SK-N-SH (cell line): ENCODE results near the gene SH3D21. TPM values are rescaled to one million over a fixed set of nuclear protein-coding genes. Genes with fewer than 3 reads are reported as not detected.

ENCODE experiments used
- CTCF ChIA-PET: fragments of 300-600, 350-600 bp; formaldehyde crosslinking; extraction: SDS; loops from one replicate; lab custom pipeline; 2021; lab: Yijun Ruan, JAX
- POLR2A ChIA-PET: fragments of 350-600 bp; sonication (Branson Sonifier 250); formaldehyde crosslinking; extraction: SDS; loops from one replicate; lab custom pipeline; 2020; ENCODE audit warnings: antibody characterized with exemption, inconsistent platforms; lab: Yijun Ruan, JAX
- DNase-seq: peaks from one replicate; pipeline ENCODE4 v3.0.0; 2012
- H2AFZ ChIP-seq: fragments of 200-600 bp; sonication (generic); 2 replicates; pipeline ENCODE4 v1.8.1; 2016; ENCODE audit warnings: antibody characterized with exemption, mild to moderate bottlenecking, low read depth
- H3F3A ChIP-seq: fragments of 200-600 bp; sonication (generic); replicated peaks from 2 replicates; pipeline ENCODE3; 2016; ENCODE audit warnings: antibody characterized with exemption, mild to moderate bottlenecking; ENCODE audit not compliant: insufficient read depth
- H3K27ac ChIP-seq, 2 experiments: fragments of 200-500 bp in 1 of 2; fragments of 200-600 bp in 1 of 2; sonication (Bioruptor generic) in 1 of 2; sonication (generic), shearing (Covaris generic) in 1 of 2; 2 replicates each; pipeline versions ENCODE4 v1.5.1 to v1.6.1; 2014 to 2016; ENCODE audit warnings: low read depth in 2 of 2, inconsistent platforms in 1 of 2, low read length in 1 of 2, mild to moderate bottlenecking in 1 of 2, mixed read lengths in 1 of 2
- H3K27me3 ChIP-seq: fragments of 200-600 bp; sonication (generic), shearing (Covaris generic); 2 replicates; pipeline ENCODE4 v1.6.1; 2016; ENCODE audit warnings: mixed run types; ENCODE audit not compliant: insufficient read depth
- H3K36me3 ChIP-seq, 2 experiments: fragments of 200-500 bp in 1 of 2; fragments of 200-600 bp in 1 of 2; sonication (Bioruptor generic) in 1 of 2; sonication (generic) in 1 of 2; replicated peaks in 1 of 2; 2 replicates each; pipeline versions ENCODE3 to v1.5.1; 2014 to 2016; ENCODE audit warnings: low read length in 1 of 2, mild to moderate bottlenecking in 1 of 2; ENCODE audit not compliant: insufficient read depth in 2 of 2, control insufficient read depth in 1 of 2
- H3K4me1 ChIP-seq, 2 experiments: fragments of 200-500 bp in 1 of 2; fragments of 200-600 bp in 1 of 2; sonication (Bioruptor generic) in 1 of 2; sonication (generic), shearing (Covaris generic) in 1 of 2; 2 replicates each; pipeline versions ENCODE4 v1.5.1 to v1.6.1; 2014 to 2016; ENCODE audit warnings: low read depth in 1 of 2, low read length in 1 of 2, mixed run types in 1 of 2; ENCODE audit not compliant: insufficient read depth in 2 of 2, control insufficient read depth in 1 of 2
- H3K4me2 ChIP-seq: fragments of 200-600 bp; sonication (generic), shearing (Covaris generic); 2 replicates; pipeline ENCODE4 v1.6.1; 2017; ENCODE audit warnings: mixed run types
- H3K4me3 ChIP-seq, 2 experiments: fragments of 200-500 bp in 1 of 2; fragments of 200-600 bp in 1 of 2; sonication (Bioruptor generic) in 1 of 2; sonication (generic), shearing (Covaris generic) in 1 of 2; 2 replicates each; pipeline versions ENCODE4 v1.5.1 to v1.8.1; 2014 to 2016; ENCODE audit warnings: low read depth in 2 of 2, inconsistent platforms in 1 of 2, low read length in 1 of 2, mild to moderate bottlenecking in 1 of 2, mixed read lengths in 1 of 2, moderate library complexity in 1 of 2
- H3K79me2 ChIP-seq: fragments of 200-600 bp; sonication (generic); 2 replicates; pipeline ENCODE4 v1.8.1; 2017; ENCODE audit warnings: mild to moderate bottlenecking; ENCODE audit not compliant: insufficient read depth
- H3K9ac ChIP-seq: fragments of 200-600 bp; sonication (generic); 2 replicates; pipeline ENCODE4 v1.6.1; 2017; ENCODE audit warnings: mixed run types
- H3K9me2 ChIP-seq: fragments of 200-600 bp; sonication (generic); 2 replicates; pipeline ENCODE4 v1.6.1; 2017; ENCODE audit warnings: mixed run types
- H3K9me3 ChIP-seq: fragments of 200-600 bp; sonication (generic); 2 replicates; pipeline ENCODE4 v1.6.1; 2017; ENCODE audit warnings: mixed run types, mild to moderate bottlenecking, moderate library complexity
- H4K20me1 ChIP-seq: fragments of 200-600 bp; sonication (generic); 2 replicates; pipeline ENCODE4 v1.6.1; 2017; ENCODE audit warnings: mild to moderate bottlenecking, mixed run types; ENCODE audit not compliant: insufficient read depth
- ELF1 ChIP-seq: IDR thresholded peaks from 2 replicates; pipeline ENCODE4 v1.4.0; 2012
- FOXJ3 ChIP-seq: sonication (generic); formaldehyde crosslinking; IDR thresholded peaks from 2 replicates; pipeline ENCODE4 v1.5.1; 2020; ENCODE audit warnings: mild to moderate bottlenecking, missing genetic modification reagents
- GATA2 ChIP-seq: sonication (generic); formaldehyde crosslinking; IDR thresholded peaks from 2 replicates; pipeline ENCODE4 v1.5.0; 2020; ENCODE audit warnings: mild to moderate bottlenecking, missing genetic modification reagents
- MXI1 ChIP-seq: IDR thresholded peaks from 2 replicates; pipeline ENCODE4 v1.6.1; 2012; ENCODE audit warnings: mild to moderate bottlenecking, low read depth, low read length, improper control_type of control experiment
- POLR2AphosphoS5 ChIP-seq: IDR thresholded peaks from 2 replicates; pipeline ENCODE4 v1.6.1; 2012; ENCODE audit warnings: low read depth, low read length
- TAF1 ChIP-seq: IDR thresholded peaks from 2 replicates; pipeline ENCODE4 v1.6.1; 2012; ENCODE audit warnings: low read depth, mild to moderate bottlenecking, low read length, moderate library complexity, borderline replicate concordance
- WGBS: methylation state at CpG from one replicate; pipeline ENCODE4 v1.1.6; 2017; ENCODE audit warnings: low lambda C conversion rate; 5-methylcytosine and 5-hydroxymethylcytosine counted together
- polyA plus RNA-seq, 3 experiments: library from polyadenylated mRNA; depleted of rRNA; stranded (reverse); fragments of >200 nt; gene quantifications; 2 replicates each; pipeline ENCODE4 v1.2.3, GENCODE V29; 2012
- TF ChIP-seq, protein P1 (sequence below): IDR thresholded peaks from 2 replicates; pipeline ENCODE4 v1.4.0; 2012; ENCODE audit warnings: low read depth
- TF ChIP-seq, protein P2 (sequence below): fragments of 150-350 bp; IDR thresholded peaks from 2 replicates; pipeline ENCODE4 v1.6.1; 2016; ENCODE audit warnings: mild to moderate bottlenecking, low read depth, low read length
- TF ChIP-seq, protein P3 (sequence below): fragments of 200-600 bp; sonication (generic); IDR thresholded peaks from 2 replicates; pipeline ENCODE4 v1.6.1; 2017; ENCODE audit warnings: antibody characterized with exemption, mild to moderate bottlenecking, moderate library complexity
- TF ChIP-seq, protein P4 (sequence below): fragments of 150-350 bp; IDR thresholded peaks from 2 replicates; pipeline ENCODE4 v1.6.1; 2017; ENCODE audit warnings: antibody characterized with exemption, low read length, low read depth, borderline replicate concordance
- TF ChIP-seq, protein P5 (sequence below): IDR thresholded peaks from 2 replicates; pipeline ENCODE4 v1.4.0; 2012; ENCODE audit warnings: low read depth, borderline replicate concordance

SH3D21 gene
- polyA plus RNA-seq, 1 of the 3 experiments (the other 2 are of a cell fraction), result 1.6 TPM

DNA sequence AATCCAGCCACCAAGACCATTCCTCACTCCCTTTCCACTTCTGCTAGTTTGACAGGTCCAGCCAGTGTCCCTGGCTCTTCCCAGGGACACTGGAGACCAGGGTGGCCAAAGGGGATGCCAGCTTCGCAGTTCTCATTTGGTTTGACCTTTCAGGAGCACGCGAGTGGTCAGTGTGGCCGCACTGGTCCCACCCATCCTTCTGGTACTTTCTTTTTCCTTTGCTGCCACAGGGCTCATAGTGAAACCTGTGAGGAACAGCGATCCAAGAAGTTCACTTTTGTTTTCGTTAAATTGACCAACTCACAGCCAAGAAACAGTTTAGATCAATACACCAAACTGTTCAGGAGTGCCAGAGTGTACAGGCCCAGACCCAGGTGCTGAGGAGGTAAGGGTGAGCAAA is 31.7 kb downstream of the SH3D21 start:
- H3K36me3 ChIP-seq, result peaks cover 19 to 25% of the 10 kb centered on the region in 2 experiments
- CTCF ChIA-PET, result no interaction called here
- POLR2A ChIA-PET, result no interaction called here
- 93% methylated on average over 6 of the region's 6 CpGs for WGBS
- H3K4me2 ChIP-seq, result no peak overlapping the region
- no peak for DNase-seq
- H4K20me1 ChIP-seq, result no peaks in the 10 kb centered on the region
- H3K9me3 ChIP-seq, result no peaks in the 10 kb centered on the region
- H3K9me2 ChIP-seq, result no peaks in the 10 kb centered on the region
- no peaks in the 10 kb centered on the region for H3K79me2 ChIP-seq
- H3F3A ChIP-seq, result peaks cover 2% of the 10 kb centered on the region
- H3K27ac ChIP-seq, result no peak overlapping the region
- no peak overlapping the region for H3K4me3 ChIP-seq
- no peaks in the 10 kb centered on the region for H3K27me3 ChIP-seq
- TF ChIP-seq POLR2AphosphoS5 (no peak), GATA2 (CRISPR knock-in tag) (no peak), FOXJ3 (CRISPR knock-in tag) (no peak), MXI1 (no peak), TAF1 (no peak), ELF1 (no peak)
- TF ChIP-seq, protein P1, sequence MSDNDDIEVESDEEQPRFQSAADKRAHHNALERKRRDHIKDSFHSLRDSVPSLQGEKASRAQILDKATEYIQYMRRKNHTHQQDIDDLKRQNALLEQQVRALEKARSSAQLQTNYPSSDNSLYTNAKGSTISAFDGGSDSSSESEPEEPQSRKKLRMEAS, result no peak
- TF ChIP-seq, protein P2, sequence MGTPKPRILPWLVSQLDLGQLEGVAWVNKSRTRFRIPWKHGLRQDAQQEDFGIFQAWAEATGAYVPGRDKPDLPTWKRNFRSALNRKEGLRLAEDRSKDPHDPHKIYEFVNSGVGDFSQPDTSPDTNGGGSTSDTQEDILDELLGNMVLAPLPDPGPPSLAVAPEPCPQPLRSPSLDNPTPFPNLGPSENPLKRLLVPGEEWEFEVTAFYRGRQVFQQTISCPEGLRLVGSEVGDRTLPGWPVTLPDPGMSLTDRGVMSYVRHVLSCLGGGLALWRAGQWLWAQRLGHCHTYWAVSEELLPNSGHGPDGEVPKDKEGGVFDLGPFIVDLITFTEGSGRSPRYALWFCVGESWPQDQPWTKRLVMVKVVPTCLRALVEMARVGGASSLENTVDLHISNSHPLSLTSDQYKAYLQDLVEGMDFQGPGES, result no peak
- TF ChIP-seq, protein P3, sequence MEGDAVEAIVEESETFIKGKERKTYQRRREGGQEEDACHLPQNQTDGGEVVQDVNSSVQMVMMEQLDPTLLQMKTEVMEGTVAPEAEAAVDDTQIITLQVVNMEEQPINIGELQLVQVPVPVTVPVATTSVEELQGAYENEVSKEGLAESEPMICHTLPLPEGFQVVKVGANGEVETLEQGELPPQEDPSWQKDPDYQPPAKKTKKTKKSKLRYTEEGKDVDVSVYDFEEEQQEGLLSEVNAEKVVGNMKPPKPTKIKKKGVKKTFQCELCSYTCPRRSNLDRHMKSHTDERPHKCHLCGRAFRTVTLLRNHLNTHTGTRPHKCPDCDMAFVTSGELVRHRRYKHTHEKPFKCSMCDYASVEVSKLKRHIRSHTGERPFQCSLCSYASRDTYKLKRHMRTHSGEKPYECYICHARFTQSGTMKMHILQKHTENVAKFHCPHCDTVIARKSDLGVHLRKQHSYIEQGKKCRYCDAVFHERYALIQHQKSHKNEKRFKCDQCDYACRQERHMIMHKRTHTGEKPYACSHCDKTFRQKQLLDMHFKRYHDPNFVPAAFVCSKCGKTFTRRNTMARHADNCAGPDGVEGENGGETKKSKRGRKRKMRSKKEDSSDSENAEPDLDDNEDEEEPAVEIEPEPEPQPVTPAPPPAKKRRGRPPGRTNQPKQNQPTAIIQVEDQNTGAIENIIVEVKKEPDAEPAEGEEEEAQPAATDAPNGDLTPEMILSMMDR, result no peak
- TF ChIP-seq, protein P4, sequence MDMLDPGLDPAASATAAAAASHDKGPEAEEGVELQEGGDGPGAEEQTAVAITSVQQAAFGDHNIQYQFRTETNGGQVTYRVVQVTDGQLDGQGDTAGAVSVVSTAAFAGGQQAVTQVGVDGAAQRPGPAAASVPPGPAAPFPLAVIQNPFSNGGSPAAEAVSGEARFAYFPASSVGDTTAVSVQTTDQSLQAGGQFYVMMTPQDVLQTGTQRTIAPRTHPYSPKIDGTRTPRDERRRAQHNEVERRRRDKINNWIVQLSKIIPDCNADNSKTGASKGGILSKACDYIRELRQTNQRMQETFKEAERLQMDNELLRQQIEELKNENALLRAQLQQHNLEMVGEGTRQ, result no peak
- TF ChIP-seq, protein P5, sequence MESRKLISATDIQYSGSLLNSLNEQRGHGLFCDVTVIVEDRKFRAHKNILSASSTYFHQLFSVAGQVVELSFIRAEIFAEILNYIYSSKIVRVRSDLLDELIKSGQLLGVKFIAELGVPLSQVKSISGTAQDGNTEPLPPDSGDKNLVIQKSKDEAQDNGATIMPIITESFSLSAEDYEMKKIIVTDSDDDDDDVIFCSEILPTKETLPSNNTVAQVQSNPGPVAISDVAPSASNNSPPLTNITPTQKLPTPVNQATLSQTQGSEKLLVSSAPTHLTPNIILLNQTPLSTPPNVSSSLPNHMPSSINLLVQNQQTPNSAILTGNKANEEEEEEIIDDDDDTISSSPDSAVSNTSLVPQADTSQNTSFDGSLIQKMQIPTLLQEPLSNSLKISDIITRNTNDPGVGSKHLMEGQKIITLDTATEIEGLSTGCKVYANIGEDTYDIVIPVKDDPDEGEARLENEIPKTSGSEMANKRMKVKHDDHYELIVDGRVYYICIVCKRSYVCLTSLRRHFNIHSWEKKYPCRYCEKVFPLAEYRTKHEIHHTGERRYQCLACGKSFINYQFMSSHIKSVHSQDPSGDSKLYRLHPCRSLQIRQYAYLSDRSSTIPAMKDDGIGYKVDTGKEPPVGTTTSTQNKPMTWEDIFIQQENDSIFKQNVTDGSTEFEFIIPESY, result no peak
- TF ChIP-seq, all 33 proteins: peak for 0
- no peak overlapping the region for H3K9ac ChIP-seq
- no peak overlapping the region for H2AFZ ChIP-seq
- no peaks in the 10 kb centered on the region; a peak in 1 of 4 replicates for H3K4me1 ChIP-seq
